ENCODE measurements around the gene NUDT9.
"Not testable (repeated sequence)": the region's sequence is repeated elsewhere in the genome, so short reads cannot be mapped to it uniquely, and the experiment has no call there.

The NUDT9 gene

DNA sequence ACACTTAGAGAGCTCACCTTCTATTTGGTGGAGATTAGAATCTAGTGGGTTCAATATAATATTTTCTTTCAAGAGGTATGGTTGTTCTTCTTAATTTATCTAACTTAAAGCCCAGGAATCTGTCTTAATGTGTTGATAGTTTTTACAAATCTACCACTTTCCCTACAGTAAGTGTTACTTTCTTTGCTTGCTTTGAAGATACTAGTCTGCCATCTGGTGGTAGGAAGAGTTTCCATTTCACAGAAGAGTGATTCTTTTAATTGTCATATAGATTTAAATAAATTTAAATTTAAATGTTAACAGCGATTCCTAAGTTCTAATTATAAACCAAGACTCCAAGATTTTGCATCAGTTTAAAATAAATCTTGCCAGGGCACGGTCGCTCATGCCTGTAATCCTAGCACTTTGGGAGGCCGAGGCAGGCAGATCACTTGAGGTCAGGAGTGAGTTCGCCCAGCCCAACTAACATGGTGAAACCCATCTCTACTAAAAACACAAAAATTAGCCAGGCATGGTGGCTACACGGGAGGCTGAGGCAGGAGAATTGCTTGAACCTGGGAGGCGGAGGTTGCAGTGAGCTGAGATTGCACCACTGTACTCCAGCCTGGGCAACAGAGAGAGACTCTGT, 43.5 kb downstream of the NUDT9 start:
- DNase-seq = peak; percentile 5

DNA sequence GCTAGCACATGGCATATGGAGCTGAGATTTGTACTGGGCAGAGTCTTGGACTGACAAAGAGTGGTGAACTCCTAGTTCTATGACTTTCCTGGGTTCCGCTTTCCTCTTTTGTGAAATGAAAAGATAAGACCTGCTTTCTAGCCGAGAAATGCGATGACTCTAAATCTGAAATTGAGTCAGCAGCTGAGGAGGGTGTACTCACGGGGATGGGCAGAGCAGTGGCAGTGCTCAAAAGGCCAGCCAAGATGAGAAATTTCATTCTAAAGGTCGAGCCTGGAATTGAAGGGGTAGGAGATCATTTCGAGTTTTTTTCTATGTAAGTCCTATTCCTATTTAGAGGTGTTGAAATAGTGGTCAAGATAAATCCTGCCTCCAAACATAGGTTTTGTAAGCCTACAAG, 47.0 kb downstream of the NUDT9 start:
- DNase-seq = no peak

DNA sequence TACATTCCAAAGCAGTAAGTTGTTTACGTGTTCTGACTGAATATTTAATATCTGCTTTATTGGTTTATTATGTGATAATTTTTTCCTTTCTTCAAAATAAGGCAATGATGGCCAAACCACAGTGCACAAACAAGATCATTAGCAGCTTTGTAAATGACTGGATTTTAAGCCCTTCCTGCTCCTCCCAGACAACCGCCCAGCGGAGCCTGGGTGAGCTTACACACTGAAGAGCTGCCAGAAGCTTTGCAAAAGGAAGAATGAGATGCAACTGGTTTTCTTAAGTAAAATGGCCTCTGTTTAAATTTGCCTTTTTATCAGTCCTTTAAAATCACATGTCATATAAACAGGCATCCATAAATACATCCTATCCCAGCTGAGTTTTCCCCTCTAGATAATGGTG, 54.6 kb downstream of the NUDT9 start:
- DNase-seq = no peak

DNA sequence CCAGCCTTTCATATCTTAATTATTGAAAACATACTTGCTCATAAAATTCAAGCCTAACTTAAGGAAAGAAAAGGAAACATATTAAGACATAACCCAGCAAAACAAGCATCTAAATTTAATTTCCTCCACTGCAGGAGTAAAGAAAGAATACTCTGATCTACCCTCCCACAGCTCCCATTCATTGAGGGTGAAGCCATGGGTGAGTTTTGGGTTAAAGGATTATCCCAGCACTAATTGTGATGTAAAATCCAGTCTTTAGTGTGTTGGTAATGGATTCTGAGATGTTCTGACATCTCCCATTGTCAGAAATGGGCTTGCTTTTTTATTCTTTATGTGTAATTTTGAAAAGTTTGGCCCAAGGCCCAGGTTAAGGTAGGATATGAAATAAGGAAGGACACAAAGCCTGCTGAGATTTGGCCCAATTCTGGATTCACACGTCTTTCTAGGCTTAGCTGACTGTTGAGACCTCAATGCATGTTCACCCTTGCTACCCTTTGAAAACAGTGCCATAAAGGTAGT, 56.4 kb downstream of the NUDT9 start:
- no peak for DNase-seq

- no peak for DNase-seq
These were observed 59.0 kb downstream of the NUDT9 start for GRCh38 chr4:87481377-87481776.

DNA sequence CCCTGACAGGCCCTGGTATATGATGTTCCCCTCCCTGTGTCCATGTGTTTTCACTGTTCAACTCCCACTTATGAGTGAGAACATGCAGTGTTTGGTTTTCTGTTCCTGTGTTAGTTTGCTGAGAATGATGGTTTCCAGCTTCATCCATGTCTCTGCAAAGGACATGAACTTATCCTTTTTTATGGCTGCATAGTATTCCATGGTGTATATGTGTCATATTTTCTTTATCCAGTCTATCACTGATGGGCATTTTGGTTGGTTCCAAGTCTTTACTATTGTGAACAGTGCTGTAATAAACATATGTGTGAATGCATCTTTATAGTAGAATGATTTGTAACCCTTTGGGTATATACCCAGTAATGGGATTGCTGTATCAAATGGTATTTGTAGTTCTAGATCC, 60.9 kb downstream of the NUDT9 start:
- DNase-seq = not testable (repeated sequence)

- DNase-seq = not testable (repeated sequence)
These were observed 66.3 kb downstream of the NUDT9 start for GRCh38 chr4:87488666-87489065.

DNA sequence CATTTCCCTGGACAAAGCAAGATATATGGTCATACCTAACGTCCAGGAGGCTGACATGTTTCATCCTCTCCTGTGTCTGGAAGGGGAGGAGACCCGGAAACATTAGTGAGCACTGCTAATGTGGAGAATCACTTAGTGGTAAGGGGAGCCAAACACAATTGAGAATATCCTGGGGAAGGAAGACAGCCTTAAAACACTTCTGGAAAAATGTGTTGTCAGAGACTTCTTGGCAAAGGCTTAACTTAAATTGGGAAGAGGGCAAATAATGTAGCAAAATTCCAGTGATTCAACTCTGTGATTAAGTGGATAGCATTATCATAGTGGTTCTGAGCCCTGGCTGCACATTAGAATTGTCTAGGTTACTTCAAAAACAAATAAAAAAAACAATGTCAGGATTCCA, 67.3 kb downstream of the NUDT9 start:
- DNase-seq = no peak

DNA sequence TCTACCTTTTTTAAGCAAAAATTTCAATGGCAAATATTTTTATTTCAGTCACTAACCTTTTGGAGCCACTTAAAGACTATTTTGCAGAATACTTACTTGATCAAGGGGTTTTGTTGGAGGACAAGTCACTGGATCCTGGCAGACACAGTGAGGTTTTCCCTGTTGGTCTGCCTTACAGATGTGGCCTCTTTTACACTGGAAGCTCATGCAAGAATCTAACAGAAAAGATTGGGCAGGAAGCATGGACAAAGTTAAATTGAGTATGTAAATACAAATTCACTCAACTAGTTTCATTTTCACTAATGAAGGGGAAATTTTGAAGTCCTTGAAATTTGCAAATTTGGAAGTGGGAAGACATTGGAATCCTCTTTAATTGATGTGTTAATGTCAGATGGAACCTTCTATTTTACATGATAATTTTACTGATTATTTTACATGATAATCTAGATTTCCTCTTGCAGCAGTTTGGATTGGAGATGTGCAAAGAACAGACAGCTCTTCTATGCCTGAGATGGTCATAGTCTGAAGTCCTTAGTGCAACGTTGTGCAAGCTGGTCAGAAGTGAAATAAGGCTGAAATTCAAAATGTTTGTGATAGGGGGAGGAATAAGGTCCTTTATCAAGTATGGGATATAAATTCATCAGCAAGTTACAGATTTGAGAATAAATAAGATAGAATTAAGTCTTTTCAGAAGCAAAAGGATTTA, 68.4 kb downstream of the NUDT9 start:
- DNase-seq = no peak

DNA sequence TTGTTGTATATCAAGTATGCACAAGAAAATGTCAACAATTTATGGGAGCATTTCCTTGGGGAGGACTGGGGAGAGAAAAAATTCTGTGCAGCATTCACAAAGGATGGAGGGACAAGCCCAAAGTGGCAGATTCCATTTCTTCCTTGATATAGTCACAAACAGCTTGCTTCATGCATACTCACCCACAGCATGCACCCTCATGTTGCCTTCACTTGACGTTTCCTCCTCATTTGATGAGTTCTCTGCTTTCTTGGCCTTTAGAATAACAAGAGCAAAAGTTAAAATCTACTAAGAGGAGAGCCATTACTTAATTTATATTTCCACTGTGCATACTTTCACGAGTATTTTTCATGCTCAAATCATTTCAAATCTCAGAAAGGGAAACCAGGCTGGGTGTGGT, 69.1 kb downstream of the NUDT9 start:
- DNase-seq = no peak

GRCh38 chr4:87491851-87492250, 69.5 kb downstream of the NUDT9 start:
- not testable (repeated sequence) for DNase-seq

GRCh38 chr4:87493115-87493514, 70.7 kb downstream of the NUDT9 start:
- no peak for DNase-seq

DNA sequence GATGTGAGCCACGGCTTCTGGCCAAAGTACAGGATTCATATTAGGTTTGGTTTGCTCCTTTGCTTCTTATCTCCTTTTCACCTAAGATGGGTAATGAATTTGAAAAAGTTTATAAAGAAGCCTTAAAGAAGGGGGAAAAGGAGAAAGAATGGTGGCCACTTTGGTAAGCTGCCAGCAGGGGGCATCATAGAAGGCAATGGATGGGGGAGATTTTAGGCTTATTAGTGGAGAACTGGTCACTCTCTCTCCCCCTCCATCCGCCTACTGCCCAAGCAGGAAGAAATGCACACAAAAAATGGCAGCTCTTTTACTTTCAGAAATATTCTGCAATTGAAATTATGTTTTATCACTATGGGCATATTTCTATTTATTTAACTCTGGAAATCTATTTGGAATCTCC, 74.8 kb downstream of the NUDT9 start:
- DNase-seq = no peak

DNA sequence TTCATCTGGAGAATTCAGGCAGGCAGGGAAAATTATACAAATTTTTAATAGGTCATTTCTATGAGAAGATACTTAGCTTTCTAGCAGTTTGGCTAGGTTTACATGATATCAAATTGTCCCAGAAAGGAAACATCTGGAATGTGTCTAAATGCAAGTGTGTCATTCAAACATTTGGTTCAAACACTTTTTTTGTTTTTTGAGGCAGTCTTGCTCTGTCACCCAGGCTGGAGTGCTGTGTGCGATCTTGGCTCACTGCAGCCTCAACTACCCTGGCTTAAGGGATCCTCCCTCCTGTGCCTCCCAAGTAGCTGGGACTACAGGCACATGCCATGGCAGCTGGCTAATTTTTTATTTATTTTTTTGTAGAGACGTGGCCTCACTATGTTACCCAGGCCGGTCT, 75.2 kb downstream of the NUDT9 start:
- DNase-seq = no peak

GRCh38 chr4:87498446-87498900, 76.1 kb downstream of the NUDT9 start:
- DNase-seq = no peak

GRCh38 chr4:87499403-87500091, 77.2 kb downstream of the NUDT9 start:
- DNase-seq = no peak

- no peak for DNase-seq
These were observed 77.7 kb downstream of the NUDT9 start for GRCh38 chr4:87500092-87500462.

DNA sequence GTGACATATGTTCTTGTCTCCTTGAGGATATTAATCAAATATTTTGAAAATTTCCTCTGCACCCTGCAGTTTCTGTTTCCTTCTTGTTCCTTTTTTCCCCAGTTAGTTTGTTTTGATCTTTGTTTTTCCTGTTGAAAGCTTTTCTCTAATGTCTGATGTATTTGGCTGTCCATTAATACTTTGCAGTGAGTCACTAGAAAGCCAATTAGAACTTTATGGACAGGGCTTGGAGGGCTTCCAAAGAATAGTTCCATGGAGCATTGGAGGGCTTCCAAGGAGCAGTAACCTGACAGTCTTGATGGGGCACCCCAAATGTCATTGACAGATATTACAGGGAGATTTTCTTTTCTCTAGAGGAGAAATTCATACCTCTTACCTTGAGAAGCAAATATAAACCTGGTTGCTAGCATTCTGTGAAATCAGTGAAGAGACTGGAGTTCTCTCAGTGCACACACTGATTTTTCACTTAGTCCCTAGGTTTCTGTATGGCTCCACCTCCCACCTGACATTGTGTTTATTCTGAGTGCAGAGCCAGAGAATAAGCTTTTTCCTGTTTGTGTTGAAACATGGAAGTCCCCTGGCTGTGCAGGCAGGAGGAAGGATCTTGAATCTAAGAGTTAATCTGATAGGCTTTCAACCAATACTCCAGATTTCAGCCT, 80.3 kb downstream of the NUDT9 start:
- DNase-seq = no peak

DNA sequence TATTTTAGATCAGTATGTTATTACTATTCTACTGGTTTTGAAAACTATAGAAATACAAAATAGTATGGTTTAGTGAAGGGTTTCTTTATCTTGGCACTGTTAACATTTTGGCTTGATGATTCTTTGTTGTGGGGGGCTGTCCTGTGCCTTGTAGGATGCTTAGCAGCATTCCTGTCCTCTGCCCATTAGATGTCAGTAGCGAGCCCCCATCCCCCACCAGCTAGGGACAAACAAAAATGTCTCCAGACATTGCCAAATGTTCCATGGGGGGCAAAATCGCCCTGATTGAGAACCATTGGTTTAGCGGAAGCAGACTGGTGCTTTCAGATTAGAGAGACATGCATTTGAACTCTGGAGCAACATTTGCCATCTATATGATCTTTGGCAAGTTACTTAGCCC, 83.5 kb downstream of the NUDT9 start:
- no peak for DNase-seq

DNA sequence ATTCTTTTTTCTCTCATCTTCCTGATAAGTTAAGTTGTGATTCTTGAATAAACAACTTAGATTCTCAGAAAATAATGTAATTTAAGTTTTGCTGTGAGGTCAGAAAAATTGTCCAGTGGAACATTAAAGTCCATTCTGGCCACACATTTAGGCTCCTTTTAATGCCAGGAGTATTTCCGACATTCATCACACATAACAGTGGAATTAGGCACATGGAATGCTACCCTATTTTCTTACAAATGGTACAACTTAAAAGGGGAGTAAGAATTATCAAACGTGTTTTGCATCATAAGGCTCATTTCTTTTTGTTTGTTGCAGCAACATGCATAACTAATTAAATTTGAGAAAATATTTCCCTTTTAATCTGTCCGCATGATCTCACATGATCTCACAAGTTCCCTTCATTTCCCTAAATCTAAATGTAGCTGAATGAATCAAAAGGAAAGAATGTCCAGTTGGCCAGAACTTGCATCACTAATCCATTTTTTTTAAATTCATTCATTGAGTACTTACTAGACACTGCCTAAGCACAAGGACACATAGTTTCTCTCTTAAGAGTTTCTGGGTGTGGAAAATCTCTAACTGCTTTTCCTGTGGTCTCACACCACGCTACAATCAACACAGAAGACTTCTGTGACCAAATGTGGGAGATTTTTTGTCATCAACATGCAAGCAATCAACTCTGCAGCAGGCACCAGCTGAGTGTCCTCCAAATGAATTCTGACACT, 84.8 kb downstream of the NUDT9 start:
- DNase-seq = no peak
